GM10847 (cell line): ENCODE measurements around the gene FAM20A.
A peak's percentile ranks its signal among the peaks of the same experiment; 100 is the strongest.

Experiments used
- POLR2A ChIP-seq: IDR thresholded peaks from 2 replicates; pipeline ENCODE4 v1.6.1; 2011; ENCODE audit not compliant: insufficient read length; ENCODE audit errors: extremely low read depth

FAM20A gene

DNA sequence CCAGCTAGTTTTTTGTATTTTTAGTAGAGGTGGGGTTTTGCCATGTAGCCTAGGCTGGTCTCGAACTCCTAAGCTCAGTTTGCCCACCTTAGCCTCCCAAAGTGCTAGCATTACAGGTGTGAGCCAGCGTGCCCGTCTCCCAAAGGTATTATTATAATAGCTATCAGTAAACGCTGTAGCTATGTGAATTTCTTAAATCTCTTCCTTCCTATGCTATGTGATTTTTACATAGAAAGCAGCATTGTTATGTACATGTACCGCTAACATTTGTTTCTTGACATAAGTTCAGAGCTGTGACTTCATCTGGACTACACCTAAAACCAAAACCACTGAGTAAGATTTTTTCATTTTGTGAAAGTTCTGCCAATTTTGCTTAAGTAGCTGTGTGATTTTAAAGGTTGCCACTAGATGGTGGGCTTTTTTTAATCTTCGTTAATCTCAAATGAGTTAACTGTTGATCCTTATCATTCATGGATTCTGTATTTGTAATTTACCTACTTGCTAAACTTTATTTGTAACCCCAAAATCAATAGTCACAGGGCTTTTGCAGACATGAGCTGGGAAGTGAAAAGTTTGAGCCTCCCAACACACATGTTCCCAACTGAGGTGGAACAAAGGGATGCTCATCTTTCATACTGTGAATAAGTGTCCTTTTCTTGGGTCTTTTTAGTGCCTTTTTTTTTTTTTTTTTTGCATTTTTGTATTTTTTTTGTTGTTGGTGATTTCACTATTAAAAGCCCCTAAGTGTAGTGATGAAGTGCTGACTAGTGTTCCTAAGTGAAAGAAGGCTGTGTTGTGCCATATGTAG is 67.1 kb downstream of the FAM20A start:
- TF ChIP-seq POLR2A, result no peak

- TF ChIP-seq POLR2A, result no peak
These were observed 68.3 kb downstream of the FAM20A start for GRCh38 chr17:68532826-68533225.

- no peak for TF ChIP-seq POLR2A
These were observed 69.9 kb downstream of the FAM20A start for GRCh38 chr17:68531252-68531651.

DNA sequence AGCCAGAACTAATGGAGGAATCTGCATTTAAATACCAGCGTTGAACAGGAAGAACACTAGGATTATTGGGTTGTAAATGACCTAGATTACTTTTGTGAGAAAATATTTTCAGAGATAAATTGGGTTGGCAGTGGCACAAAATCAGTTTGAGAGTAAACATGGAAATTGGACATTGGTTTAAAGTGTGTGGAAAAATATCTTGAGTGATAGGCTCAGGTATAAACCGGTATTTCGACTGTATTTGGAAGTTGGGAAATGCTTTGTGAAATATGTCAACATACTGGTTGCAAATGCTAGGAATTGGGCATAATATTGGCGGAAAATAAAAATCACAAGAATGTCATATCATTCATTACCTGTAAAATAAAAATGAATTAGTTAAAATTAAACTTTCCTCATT is 73.9 kb downstream of the FAM20A start:
- no peak for TF ChIP-seq POLR2A

GRCh38 chr17:68526548-68526947 is 74.6 kb downstream of the FAM20A start:
- TF ChIP-seq POLR2A, result no peak

DNA sequence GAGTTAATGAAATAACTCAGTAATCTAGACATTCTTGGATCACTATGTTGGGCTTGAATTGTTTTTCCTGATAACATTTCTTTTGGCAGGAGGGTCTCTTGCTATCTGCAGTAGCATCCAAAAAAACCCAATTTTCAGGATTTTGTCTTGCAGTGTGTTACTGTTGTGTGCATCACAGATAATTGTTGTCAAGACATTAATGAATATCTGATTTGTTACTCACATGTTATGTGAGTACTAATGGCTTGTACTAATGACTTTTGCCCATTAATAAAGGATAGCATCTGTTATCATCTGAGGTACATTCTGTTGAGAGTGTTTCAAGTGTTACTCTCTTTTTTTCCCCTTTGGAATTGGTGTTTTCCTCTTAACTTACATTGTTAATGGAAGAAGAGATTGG is 78.9 kb downstream of the FAM20A start:
- TF ChIP-seq POLR2A, result no peak

DNA sequence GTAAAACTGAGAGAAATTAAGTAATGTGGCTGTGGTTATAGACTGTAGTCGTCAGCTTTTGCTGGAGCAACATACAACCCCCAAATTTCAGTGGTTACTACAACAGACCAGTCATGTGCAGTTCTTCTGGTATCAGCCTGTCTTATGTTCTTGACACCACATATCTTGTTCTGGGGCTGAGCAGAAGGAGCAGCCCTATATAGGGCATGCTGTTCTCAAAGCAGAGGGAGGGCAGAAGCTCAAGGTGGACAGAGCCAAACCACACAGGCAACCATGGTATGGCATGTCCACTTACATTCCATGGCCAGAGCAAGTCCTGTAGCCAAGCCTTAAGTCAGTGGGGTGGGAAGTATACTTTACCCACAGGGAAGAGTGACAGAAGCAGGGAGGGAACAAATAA is 81.3 kb downstream of the FAM20A start:
- no peak for TF ChIP-seq POLR2A

GRCh38 chr17:68518063-68518815 is 82.9 kb downstream of the FAM20A start:
- no peak for TF ChIP-seq POLR2A

GRCh38 chr17:68516732-68517131 is 84.4 kb downstream of the FAM20A start:
- no peak for TF ChIP-seq POLR2A

DNA sequence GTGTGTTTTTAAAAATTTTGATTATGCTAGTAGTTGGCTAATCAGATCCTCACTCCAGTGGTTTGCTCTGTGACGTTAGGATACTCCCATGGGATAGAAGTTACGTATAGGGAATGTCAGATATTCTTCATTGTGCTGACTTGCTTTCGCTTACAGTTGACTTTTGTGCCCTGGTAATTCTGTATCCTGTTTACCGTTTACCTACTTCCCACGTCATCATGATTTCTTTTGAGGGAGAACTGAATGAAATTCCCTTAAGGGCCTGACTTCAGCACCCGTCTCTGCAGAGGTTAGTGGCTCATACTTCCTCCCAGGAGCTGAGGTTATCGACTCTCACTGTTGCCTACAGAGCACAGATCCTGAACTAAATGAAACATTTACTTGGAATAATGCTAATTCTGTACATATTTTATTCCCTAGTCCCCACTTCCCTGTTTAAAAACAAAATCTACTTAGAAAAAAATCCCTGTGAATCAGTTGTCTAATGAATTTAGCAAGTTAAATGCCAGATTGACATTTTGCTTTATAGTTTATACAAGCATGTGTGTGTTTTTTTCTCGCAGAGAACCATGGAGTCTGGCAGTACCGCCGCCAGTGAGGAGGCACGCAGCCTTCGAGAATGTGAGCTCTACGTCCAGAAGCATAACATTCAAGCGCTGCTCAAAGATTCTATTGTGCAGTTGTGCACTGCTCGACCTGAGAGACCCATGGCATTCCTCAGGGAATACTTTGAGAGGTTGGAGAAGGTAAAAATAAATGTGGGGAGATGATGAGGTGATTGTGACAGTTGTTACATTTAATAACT is 86.1 kb downstream of the FAM20A start:
- no peak for TF ChIP-seq POLR2A

DNA sequence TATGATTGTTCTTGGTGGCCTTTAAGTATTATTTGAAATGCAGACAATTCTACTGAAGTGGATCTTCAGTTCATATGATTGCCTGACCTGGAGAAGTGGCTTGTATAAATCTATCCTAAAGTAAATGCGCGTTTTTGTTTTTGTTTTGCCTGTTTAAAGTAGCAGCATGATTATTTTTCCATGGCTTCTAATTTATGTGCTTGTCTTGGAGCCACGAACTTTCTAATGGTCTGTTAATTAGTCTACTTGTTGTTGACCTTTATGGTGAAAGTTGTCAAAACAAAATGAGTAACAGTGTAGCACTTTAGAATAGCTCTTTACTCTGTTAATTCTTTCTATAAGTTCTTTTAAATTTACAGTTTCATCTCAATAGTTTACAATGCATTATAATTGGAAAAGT is 87.2 kb downstream of the FAM20A start:
- TF ChIP-seq POLR2A, result no peak

GRCh38 chr17:68512960-68513474 is 88.2 kb downstream of the FAM20A start:
- no peak for TF ChIP-seq POLR2A

- peak; percentile 79 for TF ChIP-seq POLR2A
These were observed 88.8 kb downstream of the FAM20A start, which contains the start of gene PRKAR1A for GRCh38 chr17:68512247-68512959. Gene PRKAR1A (plus strand): TSS chr17:68512430. CDS start chr17:68515400, 2,970 bp downstream.

DNA sequence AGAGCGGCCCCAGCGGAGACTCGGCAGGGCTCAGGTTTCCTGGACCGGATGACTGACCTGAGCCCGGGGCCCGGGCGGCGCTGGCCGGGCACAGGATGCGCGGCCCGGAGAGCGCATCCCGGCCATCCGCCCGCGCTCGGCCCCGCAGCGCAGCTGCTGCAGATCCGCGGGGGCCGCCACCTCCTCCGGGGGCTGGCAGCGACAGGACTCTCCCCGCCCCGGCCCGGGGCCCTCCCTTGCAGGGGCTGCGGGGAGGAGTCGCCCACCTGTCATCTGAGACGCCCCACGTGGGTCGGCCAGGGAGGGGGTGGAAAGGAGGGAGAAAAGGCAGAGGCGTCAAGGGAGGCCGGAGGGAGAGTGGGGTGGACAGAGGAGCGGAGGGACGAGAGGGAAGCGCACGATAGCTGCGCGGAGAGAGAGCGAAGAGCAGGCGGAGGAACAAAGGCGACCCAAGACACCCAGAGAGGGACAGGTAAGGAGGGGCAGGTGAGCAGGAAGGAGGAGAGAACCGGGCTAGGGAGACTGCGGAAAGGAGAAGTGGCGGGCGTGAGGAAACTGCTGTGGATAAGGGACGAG is 89.4 kb downstream of the FAM20A start:
- peak; percentile 38 for TF ChIP-seq POLR2A
